Right lobe of liver (tissue), 4 donors: ENCODE results near the gene RPL28.

ENCODE experiments used
- CTCF ChIP-seq, 4 donors: fragments of 200-600 bp in 3 of 4; fragments of 450-650 bp in 1 of 4; IDR thresholded peaks; one replicate each; pipeline versions ENCODE4 v1.5.1 to v1.8.0; 2016 to 2022; ENCODE audit warnings: antibody characterized with exemption in 4 of 4, mild to moderate bottlenecking in 2 of 4
- POLR2A ChIP-seq: fragments of 450-650 bp; IDR thresholded peaks from one replicate; pipeline ENCODE4 v1.6.1; 2017; ENCODE audit warnings: antibody characterized with exemption, mild to moderate bottlenecking
- donor health status: DM: no; HTN: no; CAD: no.
- donor health status: DM: no; HTN: no; CAD: no.
- donor health status: DM: no; HTN: yes; CAD: no.

- TF ChIP-seq CTCF (IDR thresholded peaks at IDR 0.05) (no peak), POLR2A (no peak)
Measured at GRCh38 chr19:55435020-55435419, 49.3 kb downstream of the RPL28 start.
